Measurements from ENCODE around the gene RELT.
A peak's percentile ranks its signal among the peaks of the same experiment; 100 is the strongest.

RELT gene

DNA sequence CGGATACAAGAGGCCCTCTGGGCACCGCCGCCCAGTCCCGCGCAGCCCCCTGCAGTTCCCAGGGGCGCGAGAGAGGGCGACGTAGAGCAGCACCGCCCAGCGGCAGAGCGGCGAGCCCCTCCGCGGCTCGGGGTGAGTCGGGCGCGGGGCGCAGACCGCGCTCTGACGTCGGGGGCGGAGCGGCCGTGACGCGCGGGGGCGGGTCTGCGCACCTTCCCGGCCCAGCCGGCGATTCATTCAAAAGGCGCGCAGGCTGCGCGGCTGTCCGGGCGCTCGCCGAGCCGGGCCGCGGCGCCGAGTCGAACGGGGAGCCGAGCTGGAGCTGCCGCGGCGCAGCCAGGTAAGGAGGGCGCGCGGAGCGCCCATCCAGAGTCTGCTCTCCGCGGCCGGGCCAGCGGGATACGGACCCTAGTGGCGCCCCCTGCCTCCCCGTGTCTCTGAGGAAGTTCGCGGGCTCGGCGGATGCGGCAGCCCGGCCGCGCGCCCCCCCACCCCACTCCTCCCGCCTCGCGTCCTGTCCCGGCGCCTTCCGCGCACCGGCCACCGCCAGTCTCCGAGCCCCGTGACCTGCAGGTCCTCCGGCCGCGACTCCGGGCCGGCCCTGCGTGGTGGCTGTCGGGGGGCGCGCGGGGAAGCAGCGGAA lies at the start of gene RELT:
TSS of gene RELT (plus strand) at position 240 of the 643 bp plus-strand sequence. CDS start 12,738 bp downstream, outside the sequence.
- peak; percentile 60 to 87 for DNase-seq

DNA sequence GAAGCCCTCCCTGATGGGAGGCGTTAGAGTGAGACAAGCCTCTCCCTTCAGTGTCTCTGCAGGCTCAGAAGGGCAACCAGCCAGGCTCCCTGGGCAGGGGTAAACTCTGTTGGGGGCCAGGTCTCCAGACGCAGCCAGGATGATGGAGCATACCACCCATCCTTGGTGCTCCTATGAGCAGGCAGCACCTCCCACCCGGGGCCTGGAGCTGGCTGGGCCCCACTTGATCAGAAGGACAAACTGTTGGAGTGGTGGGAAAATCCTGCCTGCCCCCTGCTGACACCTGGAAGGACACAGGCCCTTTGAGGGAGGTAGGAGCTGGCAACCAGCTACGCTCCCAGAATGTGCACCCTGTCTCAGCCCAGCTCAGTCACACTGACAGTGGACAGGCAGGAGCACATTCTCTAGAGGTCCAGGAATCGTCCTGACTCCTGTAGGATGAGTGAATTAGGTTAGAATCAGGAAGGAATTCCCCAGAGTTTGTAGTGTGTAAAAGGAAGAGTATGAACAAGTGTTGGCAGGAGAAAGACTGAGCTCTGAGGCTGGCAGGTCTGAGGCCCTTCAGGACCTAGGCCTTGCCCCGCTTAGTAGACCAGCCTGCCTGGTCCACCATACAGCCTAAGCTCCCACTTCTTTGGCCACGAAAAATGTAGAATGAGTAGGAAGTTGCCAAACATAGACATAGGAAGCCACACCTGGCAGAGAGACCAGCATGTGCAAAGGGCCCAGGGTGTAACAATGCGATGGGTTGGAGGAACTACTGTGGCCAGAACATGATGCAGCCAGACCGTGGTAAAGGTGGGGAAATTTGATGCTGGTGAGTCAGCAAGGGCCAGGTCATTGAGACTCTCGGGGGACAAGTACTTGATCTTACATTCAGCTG lies 49.0 kb upstream of the RELT start:
- no peak for DNase-seq

DNA sequence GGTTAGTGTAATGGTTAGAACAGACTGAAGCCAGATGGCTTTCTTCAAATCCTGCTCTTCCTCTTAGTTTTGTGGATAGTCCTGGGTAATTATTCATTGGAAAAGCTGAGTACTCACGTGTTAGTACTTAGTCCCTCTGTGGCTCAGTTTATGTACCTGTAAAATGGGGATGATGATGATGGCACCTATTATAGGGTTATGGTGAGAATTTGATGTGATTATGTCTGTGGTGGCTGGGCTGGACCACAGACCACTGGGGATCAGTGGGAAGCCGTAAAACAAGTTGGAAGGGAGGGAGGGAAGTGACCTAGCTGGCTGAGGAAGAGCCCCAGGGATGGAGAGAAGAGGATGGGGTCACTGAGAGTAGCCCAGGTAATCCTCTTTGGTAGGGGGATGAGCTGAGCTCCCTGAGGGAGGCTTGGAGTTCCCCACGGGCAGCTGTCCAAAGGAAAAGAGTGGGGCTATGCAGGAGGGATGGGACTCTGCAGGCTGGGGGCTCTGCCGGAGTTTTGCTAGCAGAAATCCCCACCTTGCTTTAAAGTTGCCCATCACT lies 48.3 kb upstream of the RELT start:
- no peak for DNase-seq

GRCh38 chr11:73330569-73331093 lies 45.6 kb upstream of the RELT start:
- DNase-seq: no peak

DNA sequence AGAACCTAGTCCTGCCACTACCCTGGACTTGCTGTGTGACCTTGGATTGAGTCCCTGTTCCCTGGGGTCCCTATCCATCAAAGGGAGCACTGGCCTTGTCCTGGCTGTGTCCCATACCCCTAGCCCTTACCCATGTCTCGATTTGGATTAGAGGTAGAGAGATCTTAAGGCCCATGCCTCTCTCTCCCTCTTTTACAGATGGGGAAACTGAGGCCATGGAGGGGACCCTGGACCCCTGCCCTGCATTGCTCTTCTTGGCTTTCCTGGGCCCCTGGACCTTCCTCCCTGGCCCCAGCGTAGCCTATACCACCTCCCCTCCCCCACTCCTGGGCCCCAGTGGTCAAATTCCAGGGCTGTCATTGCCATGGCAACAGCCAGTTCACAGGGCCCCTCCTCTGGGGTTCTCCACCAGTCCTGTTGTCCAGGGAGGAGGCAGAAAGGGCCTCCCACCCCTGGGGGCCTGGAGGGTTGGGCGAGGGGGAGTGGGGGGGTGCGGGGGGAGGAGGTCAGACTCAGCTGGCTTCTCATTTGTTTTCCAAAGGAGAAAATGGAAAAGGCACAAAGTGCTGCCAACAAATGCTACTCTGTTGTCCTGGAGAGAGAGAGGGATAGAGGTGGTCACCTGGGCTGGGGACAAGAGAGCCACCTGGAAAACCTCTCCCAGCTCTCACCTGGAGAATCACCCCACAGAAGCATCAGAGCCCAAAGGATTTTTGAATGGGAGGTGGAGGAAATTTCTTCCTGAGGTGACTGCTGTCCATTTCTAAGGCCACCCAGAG lies 44.9 kb upstream of the RELT start:
- no peak for DNase-seq

DNA sequence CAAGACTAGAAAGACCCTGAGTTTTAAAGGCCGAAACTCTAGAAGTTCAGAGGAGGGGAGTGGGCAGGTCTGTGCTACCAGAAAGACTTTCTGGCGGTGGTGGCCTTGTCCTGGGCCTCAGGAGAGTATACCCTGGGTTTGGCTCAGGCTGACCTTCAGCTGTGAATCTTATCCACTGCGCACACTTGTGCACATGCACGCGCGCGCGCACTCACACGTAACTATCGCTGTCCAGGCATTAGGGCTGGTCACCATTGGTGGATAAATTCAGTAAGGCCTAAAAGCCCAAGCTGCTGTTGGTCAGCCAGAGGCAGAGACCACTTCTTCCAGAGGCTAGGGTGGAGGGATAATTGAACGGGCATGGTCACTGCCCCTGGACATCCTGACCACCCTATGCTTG lies 43.0 kb upstream of the RELT start:
- DNase-seq: no peak

DNA sequence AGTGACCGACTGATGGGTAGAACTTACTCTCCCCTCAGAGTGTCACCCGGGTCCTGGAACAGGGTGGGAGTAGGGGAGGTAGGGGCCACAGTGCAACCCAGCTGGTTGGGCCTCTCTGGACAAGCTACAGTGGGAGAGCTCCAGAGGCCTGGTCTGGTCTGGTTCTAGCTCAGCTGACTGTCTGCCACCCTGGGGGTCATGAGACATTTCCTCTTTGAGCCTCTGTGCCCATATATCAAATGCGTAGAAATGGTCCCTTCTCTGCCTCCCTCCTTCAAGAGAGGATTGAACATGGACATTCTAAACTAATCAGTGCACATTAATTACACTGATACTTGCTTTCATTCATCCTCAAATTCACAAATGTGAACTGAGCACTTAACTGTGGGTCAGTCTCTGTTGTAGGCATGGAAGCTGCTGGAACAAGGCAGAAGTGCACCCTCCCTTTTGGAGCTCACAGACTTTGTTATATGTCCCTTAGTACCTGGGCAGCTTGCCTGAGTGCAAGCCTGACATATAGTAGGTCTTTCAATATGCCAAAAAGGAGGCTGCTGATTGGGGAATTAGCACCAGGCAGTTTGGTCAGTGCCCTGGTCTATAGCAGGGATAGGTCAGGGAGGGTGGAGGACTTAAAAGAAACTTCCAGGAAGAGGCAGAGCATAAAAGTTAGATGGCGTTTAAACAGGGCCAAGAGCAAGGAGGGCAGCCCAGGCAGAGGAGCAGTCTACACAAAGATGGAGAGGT lies 42.4 kb upstream of the RELT start:
- DNase-seq: no peak

DNA sequence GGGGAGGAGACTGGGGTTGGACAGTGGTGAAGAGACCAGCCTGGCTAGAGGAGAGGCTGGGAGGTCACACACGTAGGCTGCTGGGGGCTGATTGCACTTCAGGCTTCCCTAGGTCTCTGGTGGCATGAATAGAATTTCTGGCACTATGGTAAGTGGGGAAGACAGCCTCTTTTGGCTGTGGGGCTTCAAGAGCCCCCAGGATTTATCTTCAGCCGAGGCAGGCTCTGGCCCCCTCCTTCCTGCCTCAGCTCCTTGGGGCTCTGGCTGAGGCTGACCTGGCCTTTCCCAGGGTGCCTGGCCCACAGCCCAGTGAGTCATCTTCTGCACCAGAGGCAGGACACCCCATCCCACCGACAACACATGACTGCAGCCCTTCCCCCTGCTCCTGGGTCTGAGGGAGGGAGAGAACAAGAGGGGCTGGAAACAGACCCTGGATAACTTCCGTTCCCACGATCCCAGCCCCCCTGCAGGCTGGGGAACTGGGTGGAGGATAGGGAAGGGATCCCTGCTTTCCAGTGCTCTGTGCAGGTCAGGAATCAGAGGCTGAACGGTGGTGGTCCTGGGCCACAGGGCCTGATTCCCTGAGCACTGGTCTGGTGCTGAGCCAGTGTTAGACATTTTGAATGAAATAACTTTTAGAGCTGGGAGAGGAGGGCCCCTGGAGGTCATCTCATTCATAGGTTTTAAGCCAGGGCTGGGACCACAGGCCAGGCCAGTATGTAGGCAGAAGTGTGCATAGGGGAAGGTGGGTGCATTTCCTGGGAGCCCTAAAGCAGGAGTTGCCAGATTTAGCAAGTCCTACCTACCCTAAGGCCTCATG lies 41.6 kb upstream of the RELT start:
- DNase-seq: peak in 1 of 2 experiments; percentile 59

DNA sequence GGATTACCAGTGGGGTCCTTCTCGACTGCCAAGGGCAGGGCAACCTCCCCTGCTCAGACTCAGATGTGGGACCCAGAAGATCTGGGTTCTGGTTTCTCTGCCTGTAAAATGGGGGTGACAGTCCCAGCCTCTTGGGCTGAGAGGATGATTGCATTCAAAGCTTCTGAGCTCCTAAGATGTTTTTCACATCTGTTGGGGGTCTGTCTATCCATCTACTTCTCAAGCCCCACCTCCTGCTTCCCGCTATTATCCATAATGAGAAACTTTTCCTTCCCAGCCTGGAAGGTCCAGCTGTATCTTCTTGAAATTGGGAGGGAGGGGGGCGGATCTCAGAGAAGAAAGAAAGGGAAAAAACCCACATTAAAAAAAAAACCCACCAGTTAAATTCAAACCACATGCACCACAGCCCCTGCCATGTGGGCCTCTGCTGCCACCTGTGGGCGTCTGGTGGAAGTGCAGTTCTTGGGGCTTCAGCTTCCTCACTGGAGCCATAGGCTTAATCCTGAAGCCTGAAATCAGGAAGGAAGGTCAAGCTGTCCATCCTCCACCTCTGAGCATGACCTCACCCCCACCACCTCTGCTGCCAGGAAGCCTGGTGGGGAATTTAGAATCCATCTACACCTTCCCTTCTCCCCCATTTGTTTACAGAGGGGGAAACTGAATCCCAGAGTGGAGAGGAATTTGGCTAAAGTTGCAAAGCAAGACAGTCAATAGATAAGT lies 40.8 kb upstream of the RELT start:
- peak; percentile 36 to 67 for DNase-seq

DNA sequence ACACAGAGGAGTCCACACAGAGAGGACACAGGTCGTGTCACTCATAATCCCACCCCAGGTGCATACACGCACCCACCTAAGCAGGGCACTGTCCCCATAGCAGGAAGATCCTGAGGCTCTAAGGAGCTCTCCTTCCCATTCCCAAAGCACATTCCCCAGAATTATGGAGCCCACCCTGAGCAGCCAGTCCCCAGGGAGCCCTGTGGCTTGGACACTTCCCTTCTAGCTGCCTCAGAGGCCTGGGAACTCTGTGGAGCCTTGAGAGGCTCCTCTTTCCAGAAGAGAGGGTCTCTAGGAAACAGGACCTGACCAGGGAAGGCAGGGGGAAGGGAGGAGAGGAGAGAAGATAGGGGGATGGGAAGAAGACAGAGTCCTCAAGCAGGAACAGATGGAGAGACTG lies 38.4 kb upstream of the RELT start:
- DNase-seq: no peak

- no peak for DNase-seq
Observed at GRCh38 chr11:73338279-73338678, 37.9 kb upstream of the RELT start.

GRCh38 chr11:73340164-73340563 lies 36.0 kb upstream of the RELT start:
- DNase-seq: no peak

GRCh38 chr11:73342633-73343032 lies 33.6 kb upstream of the RELT start:
- DNase-seq: no peak

GRCh38 chr11:73343076-73343873 lies 32.9 kb upstream of the RELT start:
- no peak for DNase-seq

GRCh38 chr11:73344191-73344607 lies 32.0 kb upstream of the RELT start:
- DNase-seq: no peak

DNA sequence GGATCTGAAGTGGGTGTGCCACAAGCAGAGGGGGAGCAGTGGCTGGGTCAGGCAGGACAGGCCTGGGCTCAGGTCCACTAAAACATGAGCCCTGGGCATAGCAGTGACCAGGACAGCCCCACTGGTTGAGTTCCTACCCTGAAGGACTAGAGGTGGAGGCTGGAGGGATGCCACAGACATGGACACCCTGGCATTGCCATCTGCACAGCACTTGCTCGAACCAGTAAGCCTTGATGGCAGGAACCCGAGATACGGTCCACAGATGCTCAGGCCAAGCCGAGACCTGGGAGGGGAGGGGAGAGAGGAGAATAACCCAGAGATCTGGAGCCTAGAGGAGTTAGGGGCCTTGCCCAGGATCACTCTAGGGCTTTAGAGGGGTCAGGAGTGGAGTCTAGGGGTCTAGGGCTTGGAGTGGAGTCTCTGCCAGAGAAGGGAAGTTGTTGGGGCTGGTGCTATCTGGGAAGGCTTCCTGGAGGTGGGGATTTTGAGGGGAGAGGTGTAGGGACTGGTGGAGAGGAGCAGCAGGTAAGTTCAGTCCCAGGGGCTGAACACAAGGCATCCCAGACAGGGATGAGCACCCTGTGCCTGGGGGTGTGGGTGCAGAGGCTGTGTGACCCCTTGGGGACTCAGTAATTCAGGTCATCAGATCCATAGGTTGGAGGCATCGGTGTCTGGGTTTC lies 30.6 kb upstream of the RELT start:
- DNase-seq: no peak

GRCh38 chr11:73346186-73346935 lies 29.8 kb upstream of the RELT start:
- no peak for DNase-seq

DNA sequence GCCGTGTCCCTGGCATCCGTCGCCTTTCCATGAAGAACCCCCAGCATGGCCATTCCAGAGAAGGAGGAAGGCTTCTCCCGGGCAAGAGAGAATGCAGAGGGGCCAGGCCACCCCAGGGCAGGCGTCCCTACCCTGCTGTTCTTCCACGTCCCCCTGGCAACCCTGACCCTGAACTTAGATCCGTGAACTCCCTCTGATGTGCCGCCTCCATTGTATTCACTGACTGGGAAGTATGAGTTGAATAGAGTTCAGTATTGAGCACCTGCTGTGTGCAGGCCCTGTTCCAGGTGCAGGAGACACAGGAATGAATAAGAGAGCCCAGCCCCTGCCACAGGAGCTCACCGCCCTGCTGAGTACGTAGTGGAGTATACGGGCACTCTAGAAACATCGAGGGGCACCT lies 29.1 kb upstream of the RELT start:
- no peak for DNase-seq

Measured in SW 1271 (cell line).